Liver (tissue), 9 donors: ENCODE measurements around the gene PRG2. TPM values are rescaled to one million over a fixed set of nuclear protein-coding genes. Genes with fewer than 3 reads are reported as not detected.

Experiments
- DNase-seq: peaks from one replicate; pipeline ENCODE4 v3.0.0-alpha.2; 2017; ENCODE audit warnings: low spot score
- H3K27ac ChIP-seq, 2 donors: one replicate each; pipeline ENCODE4 v1.7.0; 2013; ENCODE audit warnings: inconsistent platforms in 2 of 2, low read length in 2 of 2, control low read depth in 1 of 2, low read depth in 1 of 2, mild to moderate bottlenecking in 1 of 2
- H3K27me3 ChIP-seq, 4 donors: one replicate each; pipeline versions ENCODE4 v1.6.1 to v1.7.0; 2013; ENCODE audit warnings: low read length in 3 of 4, inconsistent platforms in 1 of 4, mild to moderate bottlenecking in 1 of 4, moderate library complexity in 1 of 4; ENCODE audit not compliant: control insufficient read depth in 4 of 4, insufficient read depth in 4 of 4
- H3K36me3 ChIP-seq, 4 donors: one replicate each; pipeline versions ENCODE4 v1.6.1 to v1.7.0; 2013; ENCODE audit warnings: low read length in 3 of 4, mild to moderate bottlenecking in 3 of 4, low read depth in 1 of 4, moderate library complexity in 1 of 4; ENCODE audit not compliant: control insufficient read depth in 4 of 4, insufficient read depth in 3 of 4
- H3K4me1 ChIP-seq, 4 donors: one replicate each; pipeline versions ENCODE4 v1.6.1 to v1.7.0; 2013; ENCODE audit warnings: low read length in 3 of 4, mild to moderate bottlenecking in 3 of 4, moderate library complexity in 1 of 4; ENCODE audit not compliant: control insufficient read depth in 4 of 4, insufficient read depth in 4 of 4
- H3K4me3 ChIP-seq, 3 donors: one replicate each; pipeline versions ENCODE4 v1.6.1 to v1.7.0; 2013; ENCODE audit warnings: low read length in 3 of 3, control low read depth in 1 of 3, low read depth in 1 of 3, mild to moderate bottlenecking in 1 of 3
- H3K9ac ChIP-seq, 2 donors: one replicate each; pipeline ENCODE4 v1.7.0; 2013; ENCODE audit warnings: low read length in 2 of 2, mild to moderate bottlenecking in 2 of 2, moderate library complexity in 2 of 2, control low read depth in 1 of 2, low read depth in 1 of 2
- H3K9me3 ChIP-seq, 4 donors: one replicate each; pipeline versions ENCODE4 v1.6.1 to v1.7.0; 2013; ENCODE audit warnings: low read length in 3 of 4; ENCODE audit not compliant: control insufficient read depth in 4 of 4
- EGR1 ChIP-seq, 2 donors: IDR thresholded peaks; 2 replicates each; pipeline ENCODE4 v1.6.1; 2016 to 2018; ENCODE audit warnings: antibody characterized with exemption in 2 of 2, low read depth in 2 of 2
- FOXA1 ChIP-seq: IDR thresholded peaks from 2 replicates; pipeline ENCODE4 v1.6.1; 2016; ENCODE audit warnings: antibody characterized with exemption
- FOXA2 ChIP-seq: IDR thresholded peaks from 2 replicates; pipeline ENCODE4 v1.6.1; 2016; ENCODE audit warnings: antibody characterized with exemption
- GABPA ChIP-seq, 2 donors: IDR thresholded peaks in 1 of 2; conservative IDR thresholded peaks in 1 of 2; 2 replicates each; pipeline ENCODE4 v1.6.1; 2016; ENCODE audit warnings: antibody characterized with exemption in 2 of 2, mild to moderate bottlenecking in 1 of 2, moderate library complexity in 1 of 2
- HNF4A ChIP-seq, 2 donors: conservative IDR thresholded peaks; 2 replicates each; pipeline ENCODE4 v1.6.1; 2016; ENCODE audit warnings: antibody characterized with exemption in 2 of 2, mild to moderate bottlenecking in 2 of 2
- HNF4G ChIP-seq: IDR thresholded peaks from 2 replicates; pipeline ENCODE4 v1.6.1; 2016; ENCODE audit warnings: antibody characterized with exemption
- MAX ChIP-seq: IDR thresholded peaks from 2 replicates; pipeline ENCODE4 v1.6.1; 2016; ENCODE audit warnings: antibody characterized with exemption
- NR2F2 ChIP-seq: IDR thresholded peaks from 2 replicates; pipeline ENCODE4 v1.6.1; 2016; ENCODE audit warnings: antibody characterized with exemption
- RAD21 ChIP-seq, 2 donors: IDR thresholded peaks; 2 replicates each; pipeline ENCODE4 v1.6.1; 2016; ENCODE audit warnings: antibody characterized with exemption in 2 of 2, mild to moderate bottlenecking in 2 of 2
- REST ChIP-seq: IDR thresholded peaks from 2 replicates; pipeline ENCODE4 v1.6.1; 2016; ENCODE audit warnings: antibody characterized with exemption, mild to moderate bottlenecking
- RXRA ChIP-seq, 2 donors: IDR thresholded peaks; 2 replicates each; pipeline ENCODE4 v1.6.1; 2017 to 2018; ENCODE audit warnings: antibody characterized with exemption in 2 of 2, mild to moderate bottlenecking in 1 of 2
- TAF1 ChIP-seq: conservative IDR thresholded peaks from 2 replicates; pipeline ENCODE4 v1.6.1; 2016; ENCODE audit warnings: antibody characterized with exemption, mild to moderate bottlenecking
- YY1 ChIP-seq: IDR thresholded peaks from 2 replicates; pipeline ENCODE4 v1.6.1; 2016; ENCODE audit warnings: antibody characterized with exemption, mild to moderate bottlenecking
- WGBS: extraction: QIAGEN DNeasy Blood & Tissue Kit; methylation state at CpG from one replicate; pipeline ENCODE4 v1.1.7; 2013; 5-methylcytosine and 5-hydroxymethylcytosine counted together
- polyA plus RNA-seq, 2 donors: library from polyadenylated mRNA; stranded (reverse) in 1 of 2; unstranded in 1 of 2; fragments of 200-250 nt in 1 of 2; fragments of >200 nt in 1 of 2; fragmentation: Nextera tagmentation in 1 of 2; extraction: Ambion mirVana in 1 of 2; gene quantifications; one replicate each; pipeline versions ENCODE4 v1.2.1 to v1.2.3, GENCODE V29; 2013 to 2015
- total RNA-seq, 2 donors: library from RNA; depleted of rRNA; stranded (reverse); fragments of >200 nt; gene quantifications; one replicate each; pipeline ENCODE4 v1.2.3, GENCODE V29; 2014
- donor health status: healthy.
- donor health status: healthy.
- donor health status: healthy.
- donor health status: healthy.
- donor health status: healthy.

PRG2 gene
- total and polyA plus RNA-seq, 4 donors, result 0.74 to 24.2 (median 1.2) TPM; not detected in 1

GRCh38 chr11:57407010-57407920 lies 16.8 kb upstream of the PRG2 start:
- no peak for DNase-seq
- Histone ChIP-seq H3K4me1 (peaks cover 0 to 1% (median 0%) of the 10 kb centered on the region in 4 donors), H3K4me3 (no peak overlapping the region), H3K9me3 (no peaks in the 10 kb centered on the region), H3K9ac (no peak overlapping the region), H3K27ac (no peak overlapping the region), H3K36me3 (peaks cover 12 to 48% (median 47%) of the 10 kb centered on the region in 4 donors), H3K27me3 (no peaks in the 10 kb centered on the region)
- TF ChIP-seq MAX (no peak), HNF4G (no peak), GABPA (IDR thresholded peaks at IDR 0.05 in 1 of 2, conservative IDR thresholded peaks at IDR 0.05 in 1 of 2) (no peak), TAF1 (no peak), EGR1 (IDR thresholded peaks at IDR 0.05; ENCODE audit: low read depth in 2 of 2) (no peak), RXRA (IDR thresholded peaks at IDR 0.05) (no peak), REST (no peak), HNF4A (conservative IDR thresholded peaks at IDR 0.05) (no peak), YY1 (no peak), RAD21 (IDR thresholded peaks at IDR 0.05) (no peak), FOXA1 (no peak)
- 88% methylated on average over 9 of the region's 9 CpGs for WGBS

GRCh38 chr11:57406337-57406904 lies 16.0 kb upstream of the PRG2 start:
- DNase-seq, result no peak
- WGBS, result 78% methylated on average over 4 of the region's 4 CpGs
- TF ChIP-seq NR2F2 (no peak), YY1 (no peak)
- Histone ChIP-seq H3K4me1 (peaks cover 0 to 1% (median 0%) of the 10 kb centered on the region in 4 donors), H3K9me3 (no peaks in the 10 kb centered on the region), H3K27ac (no peak overlapping the region), H3K36me3 (peaks cover 12 to 46% (median 42%) of the 10 kb centered on the region in 4 donors), H3K27me3 (no peaks in the 10 kb centered on the region), H3K4me3 (no peak overlapping the region), H3K9ac (no peak overlapping the region)

GRCh38 chr11:57405271-57405860 lies 14.9 kb upstream of the PRG2 start:
- H3K36me3 ChIP-seq, result peaks cover 12 to 43% (median 37%) of the 10 kb centered on the region in 4 donors
- no peak overlapping the region for H3K27ac ChIP-seq
- TF ChIP-seq HNF4G, result no peak
- no peak for TF ChIP-seq YY1
- no peak for TF ChIP-seq EGR1 (IDR thresholded peaks at IDR 0.05; ENCODE audit: low read depth in 2 of 2)
- no peak for TF ChIP-seq RAD21 (IDR thresholded peaks at IDR 0.05)
- no peak for TF ChIP-seq REST
- no peak for TF ChIP-seq GABPA (IDR thresholded peaks at IDR 0.05 in 1 of 2, conservative IDR thresholded peaks at IDR 0.05 in 1 of 2)
- TF ChIP-seq FOXA2, result no peak
- no peak overlapping the region for H3K4me3 ChIP-seq
- no peaks in the 10 kb centered on the region for H3K27me3 ChIP-seq
- peaks cover 0 to 1% (median under 1%) of the 10 kb centered on the region in 4 donors for H3K4me1 ChIP-seq
- no peak for DNase-seq
- WGBS, result 92% methylated on average over 4 of the region's 4 CpGs
- H3K9ac ChIP-seq, result no peak overlapping the region
- no peaks in the 10 kb centered on the region for H3K9me3 ChIP-seq
